Endothelial cell (in vitro differentiated cells): ENCODE measurements around the gene PARD3B. TPM values are rescaled to one million over a fixed set of nuclear protein-coding genes. Genes with fewer than 3 reads are reported as not detected.

Experiments used
- DNase-seq: peaks from one replicate; pipeline ENCODE4 v3.0.0; 2021; ENCODE audit warnings: low spot score
- H3K27ac Mint-ChIP-seq: one replicate; pipeline ENCODE4 v1.8.0; 2021; ENCODE audit warnings: mixed read lengths, inconsistent platforms; ENCODE audit not compliant: unreplicated experiment
- H3K27me3 Mint-ChIP-seq: one replicate; pipeline ENCODE4 v1.8.0; 2021; ENCODE audit warnings: mild to moderate bottlenecking, moderate library complexity, mixed read lengths, inconsistent platforms; ENCODE audit not compliant: unreplicated experiment
- H3K36me3 Mint-ChIP-seq: one replicate; pipeline ENCODE4 v1.8.0; 2021; ENCODE audit warnings: mild to moderate bottlenecking, low read depth, mixed read lengths, inconsistent platforms; ENCODE audit not compliant: unreplicated experiment
- H3K4me1 Mint-ChIP-seq: one replicate; pipeline ENCODE4 v1.8.0; 2021; ENCODE audit warnings: mild to moderate bottlenecking, mixed read lengths, inconsistent platforms; ENCODE audit not compliant: unreplicated experiment
- H3K4me3 Mint-ChIP-seq: one replicate; pipeline ENCODE4 v1.8.0; 2021; ENCODE audit warnings: mild to moderate bottlenecking, mixed read lengths, inconsistent platforms; ENCODE audit not compliant: unreplicated experiment
- H3K9me3 Mint-ChIP-seq: one replicate; pipeline ENCODE4 v1.8.0; 2021; ENCODE audit warnings: mixed read lengths, inconsistent platforms; ENCODE audit not compliant: unreplicated experiment
- CTCF ChIP-seq: fragments of 200-600 bp; sonication (generic); IDR thresholded peaks from one replicate; pipeline ENCODE4 v1.5.0; 2021; ENCODE audit warnings: antibody characterized with exemption; ENCODE audit not compliant: unreplicated experiment
- total RNA-seq: library from RNA; stranded (reverse); fragmentation: NEBNext Ultra II Directional; extraction: Animal tissue kit (Norgen Biotek cat#: 25700); gene quantifications from one replicate; pipeline ENCODE4 v1.2.1, GENCODE V29; 2021; ENCODE audit not compliant: unreplicated experiment

The PARD3B gene
- total RNA-seq, 1 donor from 2014 or later = 17.4 TPM

DNA sequence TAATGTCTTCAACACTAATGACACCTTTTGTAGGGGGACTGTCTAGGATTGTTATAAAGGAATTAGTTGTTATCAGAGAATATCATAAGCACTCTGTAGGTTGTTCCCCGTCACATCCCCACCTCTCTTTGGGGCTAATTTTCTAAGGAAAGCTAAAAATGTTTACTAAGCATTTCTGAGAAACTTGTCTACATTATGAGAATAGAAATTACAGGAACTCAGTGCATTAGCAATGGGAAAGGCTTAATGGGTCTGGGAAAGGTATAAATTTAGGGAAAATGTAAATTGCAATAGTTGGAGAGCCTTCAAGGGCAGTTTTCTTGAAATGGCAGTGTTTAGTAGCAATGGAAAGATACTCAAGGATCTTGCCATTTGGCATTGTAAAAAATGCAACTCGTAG lies 879.8 kb downstream of the PARD3B start:
- H3K27ac Mint-ChIP-seq = peak overlapping the region; percentile 76
- TF ChIP-seq CTCF = no peak
- H3K4me3 Mint-ChIP-seq = no peak overlapping the region
- no peak for DNase-seq
- H3K27me3 Mint-ChIP-seq = peaks cover 3% of the 10 kb centered on the region
- H3K4me1 Mint-ChIP-seq = peaks cover 30% of the 10 kb centered on the region
- H3K36me3 Mint-ChIP-seq = peaks cover 3% of the 10 kb centered on the region
- H3K9me3 Mint-ChIP-seq = no peaks in the 10 kb centered on the region

DNA sequence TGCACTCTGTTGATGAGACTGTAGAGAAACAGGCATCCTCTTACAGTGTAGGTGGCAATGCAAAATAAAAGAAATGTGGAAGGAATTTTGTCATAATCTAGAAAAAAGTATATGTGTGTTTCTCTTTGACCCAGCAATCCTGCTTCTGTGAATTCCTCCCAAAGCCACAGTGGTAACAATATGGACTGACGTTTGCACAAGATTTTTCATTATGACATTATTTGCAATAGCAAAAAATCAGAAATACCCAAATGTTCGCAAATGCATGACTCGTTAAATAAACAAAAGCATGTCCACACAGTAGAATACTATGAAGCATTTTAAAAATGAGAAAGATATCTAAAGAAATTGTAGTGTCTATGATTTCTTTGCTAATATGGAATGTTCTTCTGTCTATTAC lies 881.8 kb downstream of the PARD3B start:
- H3K9me3 Mint-ChIP-seq = no peaks in the 10 kb centered on the region
- no peak overlapping the region for H3K4me3 Mint-ChIP-seq
- no peak overlapping the region for H3K27ac Mint-ChIP-seq
- peaks cover 3% of the 10 kb centered on the region for H3K27me3 Mint-ChIP-seq
- no peak for DNase-seq
- peaks cover 30% of the 10 kb centered on the region for H3K4me1 Mint-ChIP-seq
- peaks cover 3% of the 10 kb centered on the region for H3K36me3 Mint-ChIP-seq
- no peak for TF ChIP-seq CTCF

GRCh38 chr2:205428811-205429210 lies 883.5 kb downstream of the PARD3B start:
- peaks cover 3% of the 10 kb centered on the region for H3K27me3 Mint-ChIP-seq
- no peaks in the 10 kb centered on the region for H3K9me3 Mint-ChIP-seq
- no peak overlapping the region for H3K4me3 Mint-ChIP-seq
- DNase-seq = no peak
- H3K4me1 Mint-ChIP-seq = peaks cover 25% of the 10 kb centered on the region
- no peak overlapping the region for H3K27ac Mint-ChIP-seq
- no peaks in the 10 kb centered on the region for H3K36me3 Mint-ChIP-seq
- no peak for TF ChIP-seq CTCF

- Mint-ChIP-seq H3K27ac (no peak overlapping the region), H3K4me3 (no peak overlapping the region), H3K9me3 (no peaks in the 10 kb centered on the region), H3K36me3 (peaks cover 5% of the 10 kb centered on the region), H3K27me3 (no peaks in the 10 kb centered on the region), H3K4me1 (no peaks in the 10 kb centered on the region)
- TF ChIP-seq CTCF = no peak
- DNase-seq = no peak
Measured at GRCh38 chr2:205435970-205436369, 890.7 kb downstream of the PARD3B start.

DNA sequence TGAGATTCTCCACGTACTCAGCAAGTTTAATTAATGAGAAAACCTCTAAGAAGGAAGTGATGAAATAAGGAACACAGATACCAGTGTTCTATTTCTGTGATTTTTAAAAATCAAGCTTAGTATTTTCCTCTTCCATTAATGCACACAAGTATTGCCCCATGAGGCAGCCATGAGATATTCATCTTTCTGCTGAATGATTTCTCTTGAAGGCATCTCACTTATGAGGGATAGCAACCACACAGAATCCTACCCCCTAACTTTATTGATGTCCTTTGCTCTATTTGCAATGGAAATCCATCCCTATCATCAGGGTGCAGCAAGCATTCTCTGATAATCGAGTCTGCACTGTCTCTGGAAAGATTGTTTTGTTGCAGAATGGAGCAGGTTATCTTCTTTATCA lies 893.0 kb downstream of the PARD3B start:
- Mint-ChIP-seq H3K27ac (no peak overlapping the region), H3K9me3 (no peaks in the 10 kb centered on the region), H3K4me3 (no peak overlapping the region), H3K36me3 (peaks cover 15% of the 10 kb centered on the region), H3K27me3 (no peaks in the 10 kb centered on the region), H3K4me1 (no peaks in the 10 kb centered on the region)
- no peak for DNase-seq
- no peak for TF ChIP-seq CTCF
